GM23248 (cell line): Measurements from ENCODE around the gene UBE2C.

Source experiments
- EZH2 ChIP-seq: fragments of 200-600 bp; sonication (generic); IDR thresholded peaks from 2 replicates; pipeline ENCODE4 v1.6.1; 2018; ENCODE audit warnings: antibody characterized with exemption, mild to moderate bottlenecking; ENCODE audit not compliant: insufficient read depth, poor library complexity, severe bottlenecking
- EZH2phosphoT487 ChIP-seq: fragments of 200-600 bp; sonication (generic); IDR thresholded peaks from 2 replicates; pipeline ENCODE4 v1.6.1; 2018; ENCODE audit warnings: antibody characterized with exemption, moderate library complexity, mild to moderate bottlenecking, low read depth; ENCODE audit not compliant: insufficient read depth

DNA sequence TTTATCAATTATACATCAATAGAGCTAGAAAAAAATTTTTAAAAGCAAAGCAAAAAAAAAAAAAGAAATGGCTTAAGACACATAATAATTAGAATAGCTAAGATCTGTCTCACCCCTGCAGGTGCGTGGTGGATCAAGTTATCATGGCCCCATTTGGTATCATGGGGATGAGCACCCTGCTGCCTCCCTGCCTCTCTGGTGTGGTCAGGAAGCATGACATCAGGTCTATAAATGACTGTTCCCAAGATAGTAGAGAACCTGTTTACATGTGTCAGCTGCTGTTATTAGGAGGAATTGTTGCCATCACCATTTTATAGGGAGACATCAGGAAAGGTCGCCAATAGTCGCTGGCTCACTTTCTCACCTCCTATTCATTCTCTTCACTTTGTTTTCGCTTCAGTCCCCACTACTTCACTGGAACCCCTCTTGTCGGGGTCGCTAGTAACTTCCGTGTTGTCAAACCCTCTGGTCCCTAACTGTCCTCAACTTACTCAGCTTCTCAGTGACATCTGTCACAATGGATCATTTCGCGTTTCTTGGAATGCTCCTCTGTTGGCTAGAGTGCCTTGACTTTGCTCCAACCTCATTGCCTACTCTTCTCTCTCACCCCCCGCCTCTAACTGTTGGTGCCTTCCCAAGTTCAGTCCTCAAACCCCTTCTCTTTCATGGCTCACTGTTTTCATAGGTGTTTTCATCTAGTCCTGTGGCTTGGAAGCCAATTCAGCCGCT lies 15.9 kb upstream of the UBE2C start:
- no peak for TF ChIP-seq EZH2
- no peak for TF ChIP-seq EZH2phosphoT487
